Measurements from ENCODE around the gene TMEM120B.

- TF ChIP-seq EZH2 (IDR thresholded peaks at IDR 0.05; ENCODE audit: low read length, unreplicated experiment) (no peak), CTCF (conservative IDR thresholded peaks at IDR 0.05; ENCODE audit: low read depth, low read length) (no peak), EZH2phosphoT487 (IDR thresholded peaks at IDR 0.05; ENCODE audit: borderline replicate concordance, low read length) (no peak)
Observed at GRCh38 chr12:121812921-121813896, 100.7 kb downstream of the TMEM120B start.
